GM12878 (cell line): ENCODE data around the gene FAM89B.

Experiments
- EGR1 ChIP-seq, 2 experiments: IDR thresholded peaks; 1 replicate in 1 of 2; 2 replicates in 1 of 2; pipeline ENCODE4 v1.6.1; 2011 to 2012; ENCODE audit warnings: low read depth in 2 of 2, low read length in 2 of 2, borderline replicate concordance in 1 of 2, mild to moderate bottlenecking in 1 of 2, moderate library complexity in 1 of 2
- RAD51 ChIP-seq: fragments of 450-650 bp; IDR thresholded peaks from 2 replicates; pipeline ENCODE4 v1.6.1; 2016; ENCODE audit warnings: moderate library complexity, mild to moderate bottlenecking, inconsistent platforms
- SMC3 ChIP-seq: IDR thresholded peaks from 2 replicates; pipeline ENCODE4 v1.6.1; 2011; ENCODE audit warnings: low read length, improper control_type of control experiment, borderline replicate concordance
- TF ChIP-seq, protein P1 (sequence below), 3 experiments: IDR thresholded peaks in 2 of 3; conservative IDR thresholded peaks in 1 of 3; 2 replicates each; pipeline ENCODE4 v1.5.1; 2011; ENCODE audit warnings: low read depth in 3 of 3, low read length in 3 of 3, mild to moderate bottlenecking in 3 of 3, control low read depth in 2 of 3, moderate library complexity in 2 of 3, inconsistent platforms in 1 of 3, mixed read lengths in 1 of 3; ENCODE audit not compliant: control insufficient read depth in 2 of 3, insufficient read depth in 1 of 3; ENCODE audit errors: extremely low read depth in 1 of 3

DNA sequence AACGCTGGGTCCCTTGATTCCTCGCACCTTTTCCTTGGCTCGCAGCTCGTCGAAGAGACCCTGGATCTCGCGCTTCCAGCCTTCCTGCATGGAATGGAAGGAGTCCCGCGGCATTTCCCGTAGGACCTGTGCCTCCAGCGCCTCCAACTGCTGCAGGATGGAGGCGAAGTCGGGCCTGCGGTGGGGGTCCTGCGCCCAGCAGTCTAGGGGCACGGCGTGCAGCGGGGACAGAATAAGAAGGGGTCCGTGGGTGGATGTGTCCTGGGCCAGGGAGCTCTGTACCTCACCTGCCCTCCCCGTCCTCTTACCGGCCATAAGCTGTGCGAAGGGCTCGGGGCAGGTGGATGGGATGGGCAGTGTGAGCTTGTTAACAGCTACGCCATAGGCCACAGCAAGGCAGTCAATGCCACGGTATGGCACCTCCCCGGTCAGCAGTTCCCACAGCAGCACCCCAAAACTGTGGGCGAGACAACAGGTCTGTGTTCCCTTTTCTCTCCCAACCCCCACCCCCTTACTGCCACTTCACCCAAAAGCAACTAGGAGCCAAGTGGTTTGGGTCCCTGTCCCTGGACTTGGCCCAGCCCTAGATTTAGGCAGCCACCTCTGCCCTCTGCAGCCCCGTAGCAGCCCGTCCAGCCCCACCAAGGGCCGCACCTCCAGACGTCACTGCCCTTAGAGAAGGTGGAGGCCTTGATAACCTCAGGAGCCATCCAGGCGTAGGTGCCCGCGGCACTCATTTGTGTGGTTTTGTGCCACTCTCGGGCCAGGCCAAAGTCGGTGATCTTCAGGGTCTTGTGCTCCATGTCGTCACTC lies 35.5 kb downstream of the FAM89B start:
- no peak for TF ChIP-seq EGR1 (IDR thresholded peaks at IDR 0.05; ENCODE audit: borderline replicate concordance in 1 of 2, low read depth in 2 of 2, low read length in 2 of 2)
- TF ChIP-seq RAD51, result no peak
- TF ChIP-seq, protein P1, sequence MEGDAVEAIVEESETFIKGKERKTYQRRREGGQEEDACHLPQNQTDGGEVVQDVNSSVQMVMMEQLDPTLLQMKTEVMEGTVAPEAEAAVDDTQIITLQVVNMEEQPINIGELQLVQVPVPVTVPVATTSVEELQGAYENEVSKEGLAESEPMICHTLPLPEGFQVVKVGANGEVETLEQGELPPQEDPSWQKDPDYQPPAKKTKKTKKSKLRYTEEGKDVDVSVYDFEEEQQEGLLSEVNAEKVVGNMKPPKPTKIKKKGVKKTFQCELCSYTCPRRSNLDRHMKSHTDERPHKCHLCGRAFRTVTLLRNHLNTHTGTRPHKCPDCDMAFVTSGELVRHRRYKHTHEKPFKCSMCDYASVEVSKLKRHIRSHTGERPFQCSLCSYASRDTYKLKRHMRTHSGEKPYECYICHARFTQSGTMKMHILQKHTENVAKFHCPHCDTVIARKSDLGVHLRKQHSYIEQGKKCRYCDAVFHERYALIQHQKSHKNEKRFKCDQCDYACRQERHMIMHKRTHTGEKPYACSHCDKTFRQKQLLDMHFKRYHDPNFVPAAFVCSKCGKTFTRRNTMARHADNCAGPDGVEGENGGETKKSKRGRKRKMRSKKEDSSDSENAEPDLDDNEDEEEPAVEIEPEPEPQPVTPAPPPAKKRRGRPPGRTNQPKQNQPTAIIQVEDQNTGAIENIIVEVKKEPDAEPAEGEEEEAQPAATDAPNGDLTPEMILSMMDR (IDR thresholded peaks at IDR 0.05 in 2 of 3, conservative IDR thresholded peaks at IDR 0.05 in 1 of 3; ENCODE audit: control insufficient read depth in 2 of 3, extremely low read depth in 1 of 3, insufficient read depth in 1 of 3, low read depth in 3 of 3, low read length in 3 of 3), result no peak
- TF ChIP-seq SMC3, result no peak
